GM19025 (cell line): Measurements from ENCODE around the gene TCAP.

Experiments
- ATAC-seq: cut with Tn5 transposase; IDR thresholded peaks from one replicate; pipeline ENCODE4 v1.9.1; 2021; ENCODE audit warnings: mild to moderate bottlenecking, low read depth, moderate library complexity; ENCODE audit not compliant: unreplicated experiment

The TCAP gene

DNA sequence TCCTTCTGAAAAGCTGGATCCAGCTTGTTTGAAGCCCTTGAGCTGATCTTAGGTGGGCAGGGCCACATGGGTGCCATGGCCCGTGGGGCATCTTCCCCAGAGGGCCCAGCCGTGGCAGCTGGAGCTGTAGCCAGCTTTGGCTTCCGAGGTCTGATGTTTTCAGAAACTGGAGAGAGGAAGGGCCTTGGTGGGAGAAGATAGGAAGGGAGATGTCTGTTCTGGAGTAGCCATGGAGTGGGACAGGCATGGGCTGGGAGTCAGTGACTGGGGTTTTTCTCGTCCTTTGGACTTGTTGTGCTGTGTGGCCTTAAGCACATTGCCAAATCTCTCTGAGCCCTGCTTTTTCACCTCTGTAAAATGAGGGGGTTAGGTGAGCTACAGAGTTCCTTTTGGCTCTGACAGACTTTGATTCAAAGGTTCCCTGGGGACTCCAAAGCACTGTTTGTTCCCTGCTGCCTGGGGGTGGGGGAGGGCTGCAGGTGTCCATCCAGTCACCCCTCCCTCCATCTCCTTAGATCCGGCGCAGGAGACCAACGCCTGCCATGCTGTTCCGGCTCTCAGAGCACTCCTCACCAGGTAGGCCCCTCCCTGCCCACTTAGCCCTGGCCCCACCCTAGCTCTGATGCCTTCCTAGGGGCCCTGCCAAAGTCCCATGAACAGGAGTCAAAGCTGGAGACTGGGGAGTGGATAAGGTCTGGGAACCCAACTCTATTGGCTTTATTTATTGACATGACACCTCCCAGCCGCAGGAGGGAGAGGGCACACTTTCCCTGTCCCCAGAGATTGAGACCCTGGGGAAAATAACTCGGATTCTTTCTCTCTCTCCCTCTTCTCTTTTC is 36.3 kb upstream of the TCAP start:
- ATAC-seq = no peak

DNA sequence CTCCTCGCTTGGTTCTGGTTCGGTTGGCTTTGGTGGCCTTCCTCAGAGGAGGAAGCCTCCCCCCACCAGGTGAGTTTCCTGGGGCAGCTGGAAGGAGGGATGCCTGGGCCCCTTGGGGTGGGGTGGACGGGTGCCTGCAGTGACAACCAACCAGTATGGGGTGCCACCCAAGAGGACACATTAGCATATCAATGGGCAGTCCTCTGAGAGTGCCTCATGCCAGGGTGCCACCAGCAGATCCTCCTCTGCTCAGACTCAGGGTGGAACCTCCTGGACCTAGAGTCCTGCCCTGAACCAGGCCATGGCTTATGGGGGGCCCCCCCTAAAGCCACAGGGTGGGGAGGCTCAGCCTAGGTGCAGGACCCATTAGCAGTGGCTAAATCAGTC is 35.7 kb upstream of the TCAP start:
- no peak for ATAC-seq

DNA sequence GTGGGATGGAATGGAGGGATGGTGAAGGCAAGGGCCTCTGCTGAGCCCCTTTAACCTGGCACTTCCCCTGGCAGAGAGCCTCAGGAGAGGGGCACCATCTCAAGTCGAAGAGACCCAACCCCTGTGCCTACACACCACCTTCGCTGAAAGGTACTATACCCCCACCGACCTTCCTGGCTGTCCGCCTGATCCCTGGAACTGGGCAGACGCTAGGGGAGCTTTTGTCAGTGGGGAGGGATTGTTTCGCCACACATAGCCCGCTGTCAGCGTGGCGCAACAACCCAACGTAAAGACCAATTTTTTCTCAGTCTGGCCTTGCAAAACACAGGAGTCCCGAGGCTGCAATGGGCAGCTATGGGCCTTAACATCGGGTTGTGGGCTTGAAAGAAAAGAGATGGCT is 35.3 kb upstream of the TCAP start:
- ATAC-seq = no peak

DNA sequence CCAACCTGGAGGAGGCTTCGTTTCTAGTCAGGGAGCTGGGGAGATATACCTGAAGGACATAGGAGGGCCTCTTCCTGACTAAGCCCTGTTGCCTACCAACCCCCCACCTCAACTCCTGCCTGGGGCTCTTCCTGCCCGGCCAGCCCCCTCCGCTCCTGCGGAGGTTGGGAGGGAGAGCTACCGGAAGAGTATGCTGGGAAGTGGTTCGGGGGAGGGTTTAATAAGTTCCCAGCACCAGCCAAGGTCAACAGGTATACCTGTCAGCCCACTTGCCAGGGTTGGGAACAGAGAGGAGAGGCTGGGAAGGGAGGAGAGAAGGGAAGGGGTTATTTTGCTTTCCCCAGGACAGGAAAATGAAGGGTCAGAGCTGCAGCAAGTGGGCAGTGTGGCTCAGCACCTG is 33.7 kb upstream of the TCAP start:
- ATAC-seq = no peak

DNA sequence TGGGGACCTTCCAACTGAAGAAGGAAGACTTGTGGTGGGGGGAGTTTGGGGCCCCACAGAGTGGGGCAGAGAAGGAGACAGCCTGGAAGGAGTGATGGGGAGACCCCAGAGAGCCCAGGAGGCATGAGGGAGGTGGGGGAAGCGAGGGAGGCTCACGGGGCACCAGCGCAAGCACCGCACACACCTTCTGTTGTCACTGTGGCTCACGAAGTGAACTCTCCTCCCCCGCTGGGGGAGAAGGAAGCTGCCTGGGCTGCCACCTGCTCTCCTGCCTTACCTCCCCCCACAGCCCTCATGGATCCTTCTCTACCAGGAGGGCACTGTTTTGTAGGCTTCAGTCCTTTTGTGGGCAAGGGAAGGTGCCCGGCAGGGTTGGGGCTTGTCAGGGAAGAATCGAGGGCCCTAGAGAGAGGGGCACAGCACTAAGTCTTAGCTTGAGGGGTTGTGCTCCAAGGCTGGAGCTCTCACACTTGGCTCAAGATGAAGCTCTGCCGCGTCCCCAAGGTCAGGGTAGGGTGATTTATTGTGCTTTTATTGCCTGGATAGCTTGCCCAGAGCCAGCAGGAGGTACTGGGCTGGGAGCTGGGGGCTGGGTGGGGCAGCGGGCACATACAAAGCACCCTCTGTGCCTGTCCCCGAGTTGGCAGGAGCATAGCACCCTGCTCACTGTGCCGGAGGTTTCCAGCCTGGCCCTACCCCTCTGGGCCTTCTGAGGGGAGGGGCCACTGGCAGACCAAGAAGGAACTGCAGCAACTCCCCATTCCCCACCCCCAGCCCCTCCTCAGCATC is 32.8 kb upstream of the TCAP start:
- no peak for ATAC-seq

DNA sequence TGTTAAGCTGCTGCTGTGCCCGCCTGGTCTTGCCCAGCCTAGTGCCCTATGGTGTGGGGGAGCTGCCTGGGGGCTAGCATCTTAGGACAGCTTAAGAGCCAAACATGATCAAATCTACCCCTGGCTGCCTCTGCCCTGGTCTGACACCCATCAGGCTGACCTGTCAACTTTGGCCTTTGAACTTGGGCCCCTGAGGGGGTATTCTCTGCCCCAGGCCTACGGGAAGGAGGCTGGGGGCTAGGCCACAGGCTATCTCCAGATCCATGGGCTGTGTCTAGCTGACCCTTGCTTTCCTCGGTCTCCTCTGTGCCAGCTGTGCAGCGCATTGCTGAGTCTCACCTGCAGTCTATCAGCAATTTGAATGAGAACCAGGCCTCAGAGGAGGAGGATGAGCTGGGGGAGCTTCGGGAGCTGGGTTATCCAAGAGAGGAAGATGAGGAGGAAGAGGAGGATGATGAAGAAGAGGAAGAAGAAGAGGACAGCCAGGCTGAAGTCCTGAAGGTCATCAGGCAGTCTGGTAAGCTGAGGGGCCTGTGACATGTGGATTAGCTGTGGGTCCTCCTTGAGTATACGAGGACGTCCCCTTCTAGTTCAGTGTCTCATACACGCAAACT is 31.5 kb upstream of the TCAP start:
- ATAC-seq = no peak

DNA sequence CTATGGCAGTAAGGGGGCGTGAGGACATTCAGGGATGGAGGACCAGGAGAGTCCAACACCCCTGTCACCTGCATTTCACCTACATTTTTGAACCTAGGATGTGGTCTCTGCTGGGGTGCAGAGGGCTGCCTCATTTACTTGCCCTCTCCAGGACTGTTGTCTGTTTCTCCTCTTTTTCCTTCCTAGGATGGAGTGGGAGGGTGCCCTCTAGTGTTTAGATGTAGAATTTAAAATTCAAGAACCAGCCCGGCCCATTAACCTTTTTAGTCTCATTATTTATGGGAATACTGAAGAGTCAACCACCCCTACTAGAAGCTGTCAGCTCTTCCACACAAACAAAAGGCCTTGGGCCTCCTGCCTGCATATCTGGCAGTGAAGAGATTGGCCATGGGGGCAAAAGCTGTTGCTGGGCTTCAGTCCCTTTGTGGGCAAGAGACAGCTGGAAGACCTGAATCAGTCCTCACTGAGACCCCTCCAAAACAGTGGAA is 30.7 kb upstream of the TCAP start:
- no peak for ATAC-seq

DNA sequence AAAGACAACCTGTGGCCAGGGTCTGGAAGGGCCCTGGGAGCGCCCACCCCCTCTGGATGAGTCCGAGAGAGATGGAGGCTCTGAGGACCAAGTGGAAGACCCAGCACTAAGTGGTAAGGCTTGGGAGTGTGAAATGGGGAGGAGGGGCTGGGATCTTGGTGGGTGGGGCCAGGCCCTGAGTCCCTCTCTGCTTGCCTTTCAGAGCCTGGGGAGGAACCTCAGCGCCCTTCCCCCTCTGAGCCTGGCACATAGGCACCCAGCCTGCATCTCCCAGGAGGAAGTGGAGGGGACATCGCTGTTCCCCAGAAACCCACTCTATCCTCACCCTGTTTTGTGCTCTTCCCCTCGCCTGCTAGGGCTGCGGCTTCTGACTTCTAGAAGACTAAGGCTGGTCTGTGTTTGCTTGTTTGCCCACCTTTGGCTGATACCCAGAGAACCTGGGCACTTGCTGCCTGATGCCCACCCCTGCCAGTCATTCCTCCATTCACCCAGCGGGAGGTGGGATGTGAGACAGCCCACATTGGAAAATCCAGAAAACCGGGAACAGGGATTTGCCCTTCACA is 29.5 kb upstream of the TCAP start:
- no peak for ATAC-seq

DNA sequence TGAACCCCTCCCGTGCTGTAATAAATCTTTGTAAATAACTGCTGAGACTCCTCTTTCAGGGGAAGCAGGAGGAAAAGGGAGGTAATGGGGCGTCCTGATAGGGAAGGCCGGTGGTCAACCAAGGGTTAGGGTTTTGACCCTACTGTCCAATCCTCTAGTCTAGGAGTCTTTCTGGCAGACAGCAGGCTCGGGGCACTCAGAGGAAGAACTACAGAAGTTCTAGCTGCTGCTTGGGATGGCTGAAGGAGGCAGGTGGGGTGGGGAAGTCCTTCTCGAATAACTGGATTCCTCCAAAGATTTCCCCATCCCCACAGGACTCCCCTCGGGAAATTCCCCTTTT is 28.6 kb upstream of the TCAP start:
- peak; percentile 8 for ATAC-seq

DNA sequence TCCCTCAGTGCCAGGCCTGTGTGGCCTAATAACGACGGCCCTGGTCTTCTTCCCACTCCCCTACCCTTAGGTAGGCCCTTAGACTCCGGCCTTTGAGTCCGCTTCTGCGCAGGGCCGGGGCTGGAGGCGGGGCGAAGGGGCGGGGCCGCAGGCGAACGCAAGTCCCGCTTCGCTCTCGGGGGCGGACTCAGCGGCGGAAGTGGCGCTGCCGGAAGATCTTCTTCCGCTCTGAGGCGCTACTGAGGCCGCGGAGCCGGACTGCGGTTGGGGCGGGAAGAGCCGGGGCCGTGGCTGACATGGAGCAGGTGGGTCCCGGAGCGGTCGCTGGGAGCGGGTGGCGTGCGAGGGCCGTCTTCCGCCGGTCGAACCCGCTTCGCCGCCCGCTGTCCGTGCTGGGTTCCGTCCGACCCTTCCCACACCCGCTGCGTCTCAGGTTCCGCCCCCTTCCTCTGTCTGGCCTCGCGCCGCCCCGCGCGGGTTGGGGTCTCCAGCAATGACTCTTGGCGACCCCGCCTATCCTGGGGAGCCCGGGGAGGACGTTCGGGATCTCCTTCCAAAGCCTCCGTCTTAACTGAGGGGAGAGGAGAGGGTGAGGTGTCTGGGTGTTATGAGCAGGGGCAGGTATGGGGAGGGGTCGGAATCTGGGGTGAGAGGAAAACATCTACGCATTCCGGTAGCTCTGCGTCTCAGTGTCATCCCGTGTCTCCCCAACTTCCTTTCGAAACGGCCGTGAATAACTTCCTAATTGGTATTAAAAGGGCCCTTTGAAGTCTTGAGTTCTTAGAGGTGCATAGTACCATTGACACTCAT is 28.0 kb upstream of the TCAP start, which contains the start of gene STARD3:
TSS of gene STARD3 (plus strand) at position 218 of the 810 bp plus-strand sequence. CDS start 16,388 bp downstream, outside the sequence.
- ATAC-seq = peak; percentile 89

DNA sequence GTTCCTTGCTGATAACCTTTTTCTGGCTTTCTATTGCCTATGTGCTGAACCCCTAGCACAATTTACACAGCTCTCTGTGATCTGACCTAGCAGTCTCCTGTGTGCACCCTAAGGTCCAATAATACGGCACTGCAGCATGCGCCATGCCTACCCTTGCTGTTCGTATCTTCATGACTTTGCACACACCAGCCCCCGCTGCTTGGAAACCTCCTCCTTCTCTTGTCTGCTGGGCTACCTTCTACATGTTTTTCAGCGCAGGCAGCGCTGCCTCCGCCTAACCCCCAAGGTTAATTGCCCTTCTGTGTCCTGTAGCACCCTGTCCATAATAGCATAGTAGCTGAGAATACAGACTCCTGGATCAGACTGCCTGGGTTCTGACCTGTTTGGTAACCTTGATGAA is 26.8 kb upstream of the TCAP start:
- ATAC-seq = no peak

DNA sequence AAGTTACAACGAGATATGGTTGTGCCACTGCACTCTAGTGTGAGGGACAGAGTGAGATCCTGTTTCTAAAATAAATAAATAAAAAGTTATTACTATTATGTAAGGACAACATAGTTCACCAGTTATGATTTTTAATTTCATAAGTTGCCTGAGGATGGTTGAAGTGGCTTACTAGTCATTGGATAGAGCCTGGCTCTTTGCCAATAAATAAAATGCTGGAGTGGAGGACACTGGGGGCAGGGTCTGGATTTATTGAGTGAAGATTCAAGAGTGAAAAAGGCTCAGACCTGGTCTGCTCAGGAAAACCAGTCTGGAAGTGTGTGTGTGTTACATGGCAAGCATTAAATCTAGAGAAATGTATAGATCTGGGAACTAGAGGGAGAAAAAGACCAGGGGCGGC is 26.1 kb upstream of the TCAP start:
- ATAC-seq = no peak

DNA sequence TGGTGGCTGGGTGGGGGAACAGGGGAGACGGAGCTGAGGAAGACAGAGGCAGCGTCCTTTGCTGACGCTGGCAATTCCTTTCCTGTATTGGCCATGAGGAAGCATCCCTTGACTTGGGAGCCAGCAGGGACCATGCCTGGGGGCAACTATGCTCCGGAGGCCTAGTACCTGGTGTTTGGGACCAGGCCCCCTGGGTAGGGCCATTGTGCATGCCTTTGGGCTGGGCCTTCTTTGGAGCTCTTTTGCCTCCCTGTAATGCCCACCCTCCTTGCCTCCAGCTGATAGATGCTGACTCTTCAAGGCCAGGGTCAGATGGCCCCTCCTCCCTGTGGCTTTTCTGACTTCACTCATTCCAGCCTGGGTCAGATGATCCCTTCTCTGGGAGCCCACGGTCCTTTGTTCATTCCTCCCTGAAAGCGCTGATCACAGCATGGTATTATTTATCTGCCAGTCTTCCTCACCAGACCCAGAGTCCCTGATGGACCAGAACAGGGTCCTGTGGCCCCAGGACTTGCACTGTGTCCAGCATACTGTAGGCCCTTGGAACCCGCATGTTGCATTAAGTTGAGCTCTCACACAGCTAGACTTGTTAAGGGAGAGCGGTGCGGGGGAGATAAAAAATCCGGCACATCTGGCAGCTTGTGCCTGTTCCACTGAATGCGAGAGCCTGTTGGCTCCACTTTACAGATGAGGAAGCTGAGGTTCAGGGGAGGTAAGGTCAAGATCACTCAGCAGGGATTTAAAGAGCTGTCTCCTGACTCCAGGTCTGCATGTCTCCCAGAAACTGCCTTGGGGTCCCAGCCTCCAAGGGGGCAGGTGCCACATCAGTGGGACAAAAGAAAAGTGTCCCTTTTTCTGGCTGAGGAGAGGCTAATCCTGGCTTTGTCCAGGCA is 25.3 kb upstream of the TCAP start:
- ATAC-seq = no peak

DNA sequence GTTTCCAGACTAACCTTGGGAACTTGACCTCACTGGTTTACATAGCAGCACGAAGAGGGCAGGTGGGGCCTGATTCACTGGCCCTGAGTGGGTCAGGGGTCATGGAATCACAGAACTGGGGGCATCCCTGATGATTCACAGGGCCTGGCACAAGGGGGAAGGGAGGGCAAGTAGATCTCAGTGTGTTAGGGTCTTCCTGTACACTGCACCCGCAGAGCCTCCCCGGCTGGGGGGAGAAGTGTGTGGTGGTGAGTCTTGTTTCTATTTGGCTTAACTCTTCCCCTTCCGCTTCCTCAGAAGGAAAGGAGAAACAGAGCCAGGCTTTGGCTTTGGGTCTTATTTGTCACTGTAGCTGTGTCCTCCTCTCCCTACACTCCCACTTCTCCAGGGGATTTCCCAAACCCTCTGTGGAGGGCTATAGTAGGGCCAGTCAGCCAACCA is 24.5 kb upstream of the TCAP start:
- ATAC-seq = no peak

DNA sequence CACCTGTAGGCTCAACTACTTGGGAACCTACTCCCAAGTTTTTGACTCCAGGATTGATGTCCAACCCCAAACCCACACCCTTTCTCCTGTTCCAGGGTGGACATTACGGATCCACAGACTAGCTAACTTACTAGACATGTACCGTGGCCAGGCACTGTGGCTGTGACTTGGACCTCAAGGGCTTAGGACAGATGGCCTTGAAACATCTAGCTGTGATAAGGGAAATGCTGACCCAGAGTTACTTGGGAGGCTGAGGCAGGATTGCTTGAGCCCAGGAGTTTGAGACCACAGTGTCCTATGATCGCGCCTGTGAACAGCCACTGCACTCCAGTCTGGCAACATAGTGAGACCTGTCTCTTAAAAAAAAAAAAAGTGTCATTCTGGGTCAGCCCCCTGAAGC is 24.1 kb upstream of the TCAP start:
- ATAC-seq = no peak

DNA sequence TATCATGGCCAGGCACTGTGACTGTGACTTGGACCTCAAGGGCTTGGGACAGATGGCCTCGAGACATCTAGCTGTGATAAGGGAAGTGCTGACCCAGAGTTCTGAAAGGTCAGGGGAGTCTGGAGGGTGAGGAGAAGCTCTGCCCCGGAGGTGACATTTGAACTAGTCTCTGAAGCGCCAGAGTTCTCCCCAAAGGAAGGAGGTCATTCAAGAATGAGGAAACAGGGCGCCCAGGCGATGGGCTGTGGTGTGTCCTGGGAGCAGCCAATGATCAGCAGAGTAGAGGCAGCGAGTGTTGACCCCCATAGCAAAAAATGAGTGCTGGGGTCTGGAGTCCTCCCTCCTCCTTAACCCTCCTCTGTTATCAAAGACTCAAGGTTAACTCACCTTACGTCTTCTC is 23.3 kb upstream of the TCAP start:
- ATAC-seq = no peak

DNA sequence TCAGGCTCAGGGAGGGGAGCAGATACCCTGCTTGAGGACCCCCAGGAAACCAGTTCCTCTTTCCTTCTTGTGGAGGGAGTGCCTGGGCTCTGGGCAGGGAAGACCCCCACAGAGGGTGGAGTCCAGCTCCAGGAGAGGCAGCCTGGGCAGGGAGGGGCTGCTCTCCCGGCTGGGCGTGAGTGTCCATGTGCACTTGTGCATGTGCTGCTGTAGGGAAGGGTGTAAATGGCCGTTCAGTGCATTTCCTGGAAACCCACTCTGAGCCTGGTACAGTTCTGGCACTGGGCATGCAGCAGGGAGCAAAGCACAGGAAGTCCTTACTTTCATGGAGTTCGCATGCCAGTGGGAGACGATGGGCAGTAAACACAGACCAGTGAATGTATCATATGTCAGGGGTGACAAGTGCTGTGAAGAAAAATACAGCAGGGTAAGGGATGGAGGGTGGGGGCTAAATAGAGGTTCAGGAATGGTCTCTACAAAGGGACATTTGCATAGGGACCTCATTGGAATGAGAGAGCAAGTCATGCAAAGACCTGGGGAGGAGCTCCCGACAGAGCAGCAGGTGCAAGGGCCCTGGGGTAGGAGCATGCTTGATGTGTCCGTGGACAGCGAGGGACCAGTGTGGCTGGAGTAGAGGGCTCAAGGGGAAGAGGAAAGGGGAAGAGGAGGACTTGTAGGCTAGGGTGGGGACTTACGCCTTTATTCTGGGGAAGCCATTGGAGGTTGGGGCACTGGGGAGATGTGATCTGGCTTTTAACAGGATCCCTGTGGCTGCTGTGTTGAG is 22.7 kb upstream of the TCAP start:
- ATAC-seq = no peak

DNA sequence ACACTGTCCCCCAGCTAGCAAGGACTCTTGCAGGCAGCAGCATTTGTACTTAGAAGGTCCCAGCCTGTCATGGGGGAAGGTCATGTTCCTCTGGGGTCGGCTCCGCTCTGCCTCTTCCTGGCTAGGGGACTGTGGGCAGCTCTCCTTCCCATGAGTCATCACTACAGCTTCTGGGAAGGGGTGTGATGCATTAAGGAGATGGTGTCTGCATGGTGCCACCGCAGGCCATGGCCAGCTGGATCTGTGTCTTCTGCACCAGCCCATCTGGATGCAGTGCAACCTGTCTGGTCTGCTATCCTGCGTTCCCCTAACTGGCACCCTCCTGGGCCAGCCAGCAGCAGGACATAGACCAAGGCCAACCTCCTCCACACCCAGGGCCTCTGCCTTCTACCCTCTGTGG is 21.9 kb upstream of the TCAP start:
- no peak for ATAC-seq
